GM21576 (cell line): ENCODE data around the gene KIAA1217.
"Not testable (repeated sequence)": the region's sequence is repeated elsewhere in the genome, so short reads cannot be mapped to it uniquely, and the experiment has no call there.

ENCODE experiments used
- ATAC-seq: cut with Tn5 transposase; IDR thresholded peaks from one replicate; pipeline ENCODE4 v1.9.1; 2021; ENCODE audit warnings: mild to moderate bottlenecking, moderate library complexity; ENCODE audit not compliant: unreplicated experiment

Gene KIAA1217

DNA sequence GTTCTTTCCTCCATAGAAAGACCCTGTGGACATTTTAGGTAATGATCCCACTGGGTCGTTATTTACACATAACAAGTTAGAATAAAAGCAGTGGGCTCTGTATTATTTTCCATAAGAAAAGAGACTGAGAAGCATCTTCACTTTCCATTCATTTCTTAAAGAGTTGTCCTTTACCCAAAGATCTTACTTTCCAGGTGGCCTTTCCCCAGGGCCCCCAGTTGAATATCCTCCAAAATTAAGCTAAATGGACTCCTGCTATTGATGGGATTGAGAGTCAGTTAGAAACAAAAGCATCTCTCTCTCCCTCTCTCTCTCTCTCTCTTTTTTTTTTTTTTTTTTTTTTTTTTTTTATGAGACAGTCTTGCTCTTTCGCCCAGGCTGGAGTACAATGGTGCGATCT is 224.8 kb downstream of the KIAA1217 start:
- no peak for ATAC-seq

DNA sequence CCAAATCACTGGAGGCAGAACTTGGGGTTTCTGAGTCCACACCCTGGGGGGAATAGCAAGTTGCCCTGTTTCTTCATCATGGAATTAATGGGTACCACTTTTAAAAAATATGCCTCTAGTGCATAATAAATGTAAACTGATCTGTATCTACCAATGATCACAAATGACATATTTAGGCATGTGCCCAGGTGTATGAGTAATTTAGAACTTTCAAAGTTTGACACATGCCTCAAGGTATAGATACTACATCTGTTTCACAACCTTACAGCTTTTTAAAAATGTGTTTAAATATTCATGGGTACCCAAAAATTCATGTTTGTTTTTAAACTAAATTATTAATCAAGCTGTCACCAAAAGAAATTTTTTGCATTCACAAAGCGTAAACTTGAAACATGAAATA is 226.0 kb downstream of the KIAA1217 start:
- no peak for ATAC-seq

DNA sequence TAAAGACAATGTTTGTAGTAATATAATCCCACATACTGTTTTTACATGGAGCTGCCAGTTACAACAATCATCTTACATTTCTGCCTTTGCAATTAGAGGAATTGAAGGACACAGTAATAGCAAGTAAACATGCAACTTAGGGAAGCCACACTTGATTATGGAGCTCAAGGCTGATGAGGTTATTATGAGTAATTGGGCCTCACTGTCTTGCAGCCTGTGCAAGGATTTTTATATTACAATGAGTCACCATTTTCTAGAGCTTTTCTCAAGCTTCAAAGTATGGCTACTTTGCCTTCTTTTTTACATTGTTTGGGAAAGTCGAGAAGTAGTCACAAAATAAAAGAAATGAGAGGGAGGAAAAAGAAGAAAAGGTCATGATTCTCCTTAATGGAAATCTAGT is 226.4 kb downstream of the KIAA1217 start:
- no peak for ATAC-seq

DNA sequence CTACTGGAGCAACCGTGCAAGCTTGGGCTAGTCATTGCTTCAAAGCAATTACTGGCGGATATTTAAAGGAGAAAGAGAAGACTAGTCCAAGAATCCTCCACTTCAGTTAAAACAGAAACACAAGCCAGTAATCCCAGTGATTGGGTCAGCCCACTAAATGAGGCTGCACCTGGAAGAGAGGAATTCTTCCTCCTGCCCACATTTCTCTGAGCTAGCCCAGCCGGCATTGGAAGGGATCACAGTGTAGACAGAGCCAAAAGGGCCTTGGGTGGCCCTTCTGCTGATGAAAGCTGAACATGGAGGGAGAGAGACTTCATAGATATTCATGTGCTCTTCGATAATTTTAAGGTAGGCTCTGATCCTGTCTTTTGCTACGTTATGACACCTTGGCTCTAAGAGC is 228.4 kb downstream of the KIAA1217 start:
- ATAC-seq: no peak

DNA sequence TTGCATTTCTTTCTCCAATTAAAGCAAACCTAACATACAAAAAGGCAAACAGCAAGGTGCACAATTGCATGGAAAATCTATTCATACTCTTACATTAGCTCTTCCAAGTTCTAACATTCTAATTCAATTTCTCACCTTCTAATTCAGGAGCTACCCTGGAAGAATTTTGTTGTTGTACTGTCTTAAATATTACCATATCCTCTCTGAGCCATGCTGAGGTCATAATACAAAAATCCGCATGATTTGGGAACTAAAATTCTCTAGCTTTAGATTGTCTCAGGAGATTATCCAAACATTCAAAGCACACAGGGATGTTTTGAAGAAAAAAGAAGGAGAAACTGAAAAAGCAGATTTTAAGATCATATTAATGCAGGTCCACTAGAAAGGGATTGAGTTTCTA is 229.9 kb downstream of the KIAA1217 start:
- no peak for ATAC-seq

DNA sequence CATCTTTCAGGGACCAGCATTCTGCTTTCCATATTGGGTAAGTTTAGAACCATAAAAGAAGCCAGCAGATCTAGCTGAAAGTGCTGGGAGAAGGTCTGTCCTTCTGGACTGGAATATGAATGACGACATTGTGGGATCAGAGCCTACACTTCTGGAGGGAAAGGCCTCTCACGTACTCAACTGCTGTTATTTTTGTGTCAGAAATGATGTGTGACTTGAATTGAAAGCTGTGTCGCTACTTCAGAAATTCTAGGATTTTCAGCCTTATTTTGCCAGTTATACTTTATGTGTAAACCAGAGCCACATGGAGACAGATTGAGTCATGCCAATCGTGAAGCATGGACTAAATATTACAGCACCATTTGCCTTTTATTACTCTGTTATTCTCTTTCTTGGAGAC is 231.0 kb downstream of the KIAA1217 start:
- no peak for ATAC-seq

DNA sequence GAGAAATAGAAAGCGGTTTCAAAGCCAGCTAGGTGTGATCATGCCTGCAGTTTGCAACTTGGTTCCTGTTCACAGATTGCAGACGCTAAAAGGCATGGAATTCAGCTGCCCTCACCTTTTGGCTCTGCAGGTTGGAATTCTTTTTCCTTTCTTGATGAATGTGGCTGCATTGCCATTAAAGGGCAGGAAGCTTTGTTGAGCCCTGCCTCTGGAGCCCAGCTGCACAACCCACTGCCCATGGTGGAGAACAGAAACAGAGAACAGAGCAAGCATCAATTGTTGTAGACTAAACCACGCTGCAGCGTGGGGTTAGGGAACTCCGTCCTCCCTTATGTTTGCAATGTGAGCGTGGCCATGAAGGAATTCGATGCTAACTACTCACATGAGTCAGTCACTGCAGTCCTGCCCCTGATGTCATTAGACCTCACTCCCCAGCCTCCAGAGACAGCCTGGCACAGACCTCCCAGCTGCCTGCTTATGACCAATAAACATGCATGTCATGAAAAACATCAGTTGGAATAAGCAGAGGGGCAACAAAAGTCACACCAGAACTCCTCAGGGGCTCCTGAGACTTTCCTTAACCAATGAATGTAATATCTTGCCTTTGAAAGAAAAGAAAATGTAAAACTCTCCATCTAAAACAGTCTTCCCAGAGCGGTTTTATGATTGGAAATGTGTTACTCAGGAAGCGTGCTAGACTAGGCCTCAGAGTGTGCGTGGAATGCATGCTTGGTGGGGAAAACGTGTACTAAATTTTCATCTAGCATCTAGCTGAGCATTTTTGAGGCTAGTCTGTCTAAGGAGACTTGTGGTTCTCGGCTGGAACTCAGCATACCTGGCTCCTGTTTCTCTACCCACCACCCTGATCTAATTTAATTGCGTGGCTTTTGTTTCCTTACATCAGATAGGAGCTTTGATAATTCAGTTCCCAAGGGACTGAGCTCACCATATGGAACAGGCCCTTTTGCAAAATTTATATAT is 232.2 kb downstream of the KIAA1217 start:
- ATAC-seq: no peak

DNA sequence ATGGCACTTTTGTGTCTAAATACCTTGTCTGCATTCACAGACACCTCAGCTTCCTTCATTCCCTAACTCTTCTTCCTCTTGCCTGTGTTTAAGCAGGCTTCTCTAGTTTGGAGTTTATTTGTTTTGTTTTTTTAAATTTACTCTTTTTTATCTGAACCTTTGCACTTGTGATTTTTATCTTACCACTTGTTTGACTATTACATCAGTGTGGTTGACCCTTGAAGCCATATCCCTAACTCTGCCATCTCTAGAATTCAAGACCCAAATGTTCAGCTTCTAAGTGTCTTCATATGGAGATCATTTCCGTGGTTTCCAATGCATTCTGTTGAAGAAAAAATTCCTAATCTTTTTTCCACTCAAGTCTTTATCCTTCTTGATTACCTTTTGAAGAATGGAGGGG is 233.3 kb downstream of the KIAA1217 start:
- no peak for ATAC-seq

DNA sequence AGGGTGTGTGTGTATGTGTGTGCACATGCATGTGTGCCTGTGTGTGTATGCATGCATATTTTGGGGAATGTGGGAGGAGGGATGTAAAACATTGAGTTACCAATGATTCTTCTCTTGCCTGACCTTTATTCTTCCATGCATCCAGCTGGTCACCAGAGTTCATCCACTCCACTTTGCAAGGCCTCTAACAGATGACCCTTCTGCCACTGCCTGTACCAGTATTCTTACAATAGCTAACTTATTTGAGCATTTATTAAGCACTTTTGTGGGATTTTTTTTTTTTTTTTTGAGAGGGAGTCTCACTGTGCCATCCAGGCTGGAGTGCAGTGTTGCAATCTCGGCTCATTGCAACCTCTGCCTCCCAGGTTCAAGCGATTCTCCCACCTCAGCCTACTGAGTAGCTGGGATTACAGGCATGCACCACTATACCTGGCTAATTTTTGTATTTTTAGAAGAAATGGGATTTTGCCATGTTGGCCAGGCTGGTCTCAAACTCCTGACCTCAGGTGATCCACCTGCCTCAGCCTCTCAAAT is 233.8 kb downstream of the KIAA1217 start:
- ATAC-seq: not testable (repeated sequence)

DNA sequence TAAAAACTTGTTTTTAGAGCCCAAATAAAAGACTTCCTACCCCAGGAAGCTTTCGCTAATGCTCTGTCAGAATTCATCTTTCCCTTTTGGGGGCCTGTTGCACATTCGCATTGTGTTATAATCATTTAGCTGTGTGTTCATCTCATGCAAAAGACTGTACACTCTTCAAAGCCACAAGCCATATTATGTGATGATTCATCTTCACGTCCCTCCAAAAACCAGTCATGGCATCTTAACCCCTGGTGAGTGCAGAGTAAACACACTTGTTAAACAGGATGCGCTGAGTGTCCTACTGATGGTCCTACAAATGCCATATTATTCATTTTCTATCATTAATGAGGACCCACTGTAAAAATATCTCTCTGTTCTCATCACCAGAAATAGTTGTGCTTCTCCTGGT is 235.4 kb downstream of the KIAA1217 start:
- no peak for ATAC-seq

DNA sequence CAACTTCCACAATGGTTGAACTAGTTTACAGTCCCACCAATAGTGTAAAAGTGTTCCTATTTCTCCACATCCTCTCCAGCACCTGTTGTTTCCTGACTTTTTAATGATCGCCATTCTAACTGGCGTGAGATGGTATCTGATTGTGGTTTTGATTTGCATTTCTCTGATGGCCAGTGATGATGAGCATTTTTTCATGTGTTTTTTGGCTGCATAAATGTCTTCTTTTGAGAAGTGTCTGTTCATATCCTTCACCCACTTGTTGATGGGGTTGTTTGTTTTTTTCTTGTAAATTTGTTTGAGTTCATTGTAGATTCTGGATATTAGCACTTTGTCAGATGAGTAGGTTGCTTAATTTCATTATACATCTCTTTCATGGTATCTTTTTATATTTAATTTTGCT is 237.0 kb downstream of the KIAA1217 start:
- not testable (repeated sequence) for ATAC-seq

DNA sequence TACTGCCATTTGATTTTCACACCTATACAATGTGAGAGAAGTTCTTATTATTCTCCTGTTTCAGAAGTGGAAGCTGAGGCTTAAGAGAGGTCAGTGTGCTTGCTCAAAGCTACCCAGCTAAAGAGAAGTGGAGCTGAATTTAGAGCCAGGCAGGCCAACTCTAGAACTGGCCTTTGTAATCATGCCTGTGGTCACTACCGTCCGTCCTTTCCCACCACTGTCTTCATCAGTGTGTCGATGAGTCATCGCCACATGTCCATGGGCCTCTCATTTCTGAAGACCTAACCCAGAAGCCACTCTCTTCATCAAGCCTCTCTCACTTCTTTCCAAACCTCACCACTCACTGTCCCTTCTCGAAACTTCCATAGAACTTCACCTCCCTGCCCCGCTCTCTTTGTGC is 237.8 kb downstream of the KIAA1217 start:
- no peak for ATAC-seq

DNA sequence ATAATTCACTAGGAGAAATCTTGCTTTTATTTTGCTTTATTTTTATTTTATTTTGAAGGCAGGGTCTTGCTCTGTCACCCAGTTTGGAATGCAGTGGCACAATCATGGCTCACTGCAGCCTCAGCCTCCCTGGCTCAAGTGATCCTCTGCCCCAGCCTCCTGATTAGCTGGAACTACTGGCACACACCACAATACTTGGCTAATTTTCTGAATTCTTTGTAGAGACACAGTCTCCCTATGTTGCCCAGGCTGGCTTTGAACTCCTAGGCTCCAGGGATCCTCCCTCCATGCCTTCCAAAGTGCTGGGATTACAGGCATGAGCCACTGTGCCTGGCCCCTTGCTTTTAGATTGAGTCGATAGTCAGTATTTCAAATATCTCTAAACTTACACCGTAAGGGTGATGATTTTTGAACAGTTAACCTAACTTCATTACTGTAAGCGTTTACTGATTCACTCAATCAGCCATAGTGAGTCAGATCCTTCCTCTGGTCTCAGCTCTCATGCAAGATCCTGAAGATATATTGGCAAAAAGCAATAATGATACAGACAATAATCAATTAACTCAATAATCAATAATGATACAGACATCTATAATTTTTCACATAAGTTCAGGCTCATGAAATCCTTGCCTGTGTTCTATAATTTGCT is 239.5 kb downstream of the KIAA1217 start:
- no peak for ATAC-seq

DNA sequence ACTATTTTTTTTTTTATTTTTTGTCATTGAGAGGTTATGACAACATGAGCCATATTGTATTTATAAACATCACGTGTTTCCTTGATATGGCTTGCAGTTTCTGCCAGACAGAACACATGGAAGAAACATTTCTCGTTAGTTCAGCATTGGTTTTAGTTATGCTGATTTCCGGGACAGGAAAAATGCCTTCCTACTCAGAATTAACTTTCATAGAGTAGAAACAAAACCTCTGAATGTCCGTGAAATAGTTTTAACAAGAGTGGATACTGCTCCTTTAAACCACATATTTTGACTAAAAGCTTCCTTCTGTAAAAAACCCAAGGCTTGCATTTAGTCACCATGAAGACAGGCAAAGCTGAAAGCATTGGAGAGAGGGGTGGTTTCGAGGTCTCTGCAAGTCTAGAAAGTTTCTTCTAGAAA is 240.4 kb downstream of the KIAA1217 start:
- ATAC-seq: peak; percentile 76

DNA sequence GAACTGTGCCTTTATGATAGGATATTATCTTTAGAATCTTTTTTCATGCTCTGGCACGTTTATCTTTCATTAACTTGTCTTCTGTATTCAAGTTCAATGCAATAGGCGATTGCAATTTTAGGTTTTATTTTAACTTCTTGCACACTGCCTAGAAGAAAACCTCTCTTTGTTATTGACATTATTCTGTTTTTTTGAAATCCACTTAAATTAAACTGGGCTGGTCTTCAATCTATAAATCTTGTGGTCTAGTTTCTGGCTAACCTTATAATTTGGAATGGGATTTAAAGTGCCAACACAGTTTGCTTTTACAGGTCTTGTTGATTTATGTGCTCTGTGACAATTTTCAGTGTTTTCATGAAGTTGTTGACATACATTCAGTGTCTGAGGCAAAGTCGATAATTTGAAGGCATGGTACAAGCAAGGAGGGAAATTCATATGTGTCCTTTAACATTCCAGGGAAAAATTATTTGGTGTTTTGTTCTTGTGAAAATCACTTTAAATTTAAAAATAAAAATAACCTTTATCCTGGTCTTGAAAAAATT is 240.9 kb downstream of the KIAA1217 start:
- ATAC-seq: no peak

DNA sequence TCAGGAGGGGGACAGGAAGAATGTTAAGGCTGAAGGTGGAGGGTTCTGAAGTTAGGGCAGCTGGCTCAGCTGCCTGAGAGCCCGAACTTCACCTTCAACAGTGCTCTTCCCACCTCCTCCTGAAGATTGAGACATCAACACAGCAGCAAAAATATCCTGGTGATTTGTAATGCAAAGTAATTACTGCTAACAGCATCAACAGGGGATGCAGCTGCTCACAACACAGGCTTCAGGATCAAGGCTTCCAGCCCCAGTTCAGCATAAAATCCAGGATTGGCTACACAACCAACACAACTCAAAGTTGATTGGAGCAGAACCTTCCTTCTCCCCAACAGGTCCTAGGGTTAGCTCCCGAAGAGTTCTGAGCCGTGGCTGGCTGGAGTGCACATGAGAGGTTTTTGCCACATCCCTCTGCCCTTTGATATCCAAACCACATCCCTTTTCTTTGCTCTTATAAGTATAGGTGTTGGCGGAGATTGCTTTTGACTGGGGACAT is 242.4 kb downstream of the KIAA1217 start:
- ATAC-seq: no peak

DNA sequence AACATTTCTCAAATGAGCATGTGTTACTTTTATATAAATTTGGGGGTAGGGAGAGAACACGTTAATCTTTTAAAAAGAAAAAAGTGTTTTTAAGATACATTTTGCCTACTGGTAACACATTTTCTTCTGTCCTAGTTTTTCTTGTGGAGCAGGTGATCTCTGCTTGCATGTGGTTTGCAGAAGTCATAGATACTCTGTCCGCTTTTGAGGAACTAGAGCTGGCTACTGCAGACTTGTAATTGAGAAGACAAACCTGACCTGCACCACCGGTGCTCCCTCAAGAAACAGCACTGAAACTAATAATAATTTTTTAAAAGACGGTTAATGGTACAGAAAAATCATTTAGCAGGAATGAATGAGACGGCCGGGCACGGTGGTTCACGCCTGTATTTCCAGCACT is 243.1 kb downstream of the KIAA1217 start:
- ATAC-seq: no peak

DNA sequence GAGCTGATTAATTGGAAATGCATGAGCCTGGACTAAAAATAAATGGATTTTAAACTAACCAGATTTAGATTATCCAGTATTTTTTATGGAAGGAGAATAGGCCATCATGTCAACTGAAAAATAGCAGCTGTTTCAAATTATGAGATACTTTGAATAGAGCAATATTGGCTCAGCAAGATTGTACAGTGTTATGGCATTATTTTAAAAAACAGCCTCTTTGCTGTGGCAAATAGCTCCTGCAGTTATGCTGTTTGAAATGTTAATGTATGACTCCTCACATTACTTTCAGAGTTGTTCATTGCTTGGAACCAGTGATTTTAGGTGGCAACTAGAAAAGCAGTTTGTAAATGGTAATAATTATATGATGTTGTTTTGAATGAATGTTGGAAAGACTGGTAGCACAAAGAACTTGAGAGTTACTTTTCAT is 244.5 kb downstream of the KIAA1217 start:
- ATAC-seq: no peak

DNA sequence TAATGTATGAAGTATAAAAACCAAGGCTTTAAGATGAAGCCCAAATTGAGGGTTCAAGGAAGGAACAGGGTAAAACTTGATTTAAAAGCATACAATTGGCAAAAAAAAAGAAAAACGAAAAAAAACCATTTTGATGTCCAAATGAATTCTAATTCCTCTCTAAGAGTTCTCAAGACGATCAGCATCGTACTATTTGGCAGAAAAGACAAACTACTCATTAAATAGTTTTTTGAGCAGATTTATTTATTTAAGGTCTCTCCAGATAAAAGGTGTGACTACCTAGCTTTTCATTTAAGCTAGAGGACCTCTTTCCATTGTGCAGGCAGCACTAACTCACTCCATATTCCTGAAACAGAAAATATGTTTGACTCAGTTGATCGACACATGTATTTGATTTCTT is 245.0 kb downstream of the KIAA1217 start:
- no peak for ATAC-seq

DNA sequence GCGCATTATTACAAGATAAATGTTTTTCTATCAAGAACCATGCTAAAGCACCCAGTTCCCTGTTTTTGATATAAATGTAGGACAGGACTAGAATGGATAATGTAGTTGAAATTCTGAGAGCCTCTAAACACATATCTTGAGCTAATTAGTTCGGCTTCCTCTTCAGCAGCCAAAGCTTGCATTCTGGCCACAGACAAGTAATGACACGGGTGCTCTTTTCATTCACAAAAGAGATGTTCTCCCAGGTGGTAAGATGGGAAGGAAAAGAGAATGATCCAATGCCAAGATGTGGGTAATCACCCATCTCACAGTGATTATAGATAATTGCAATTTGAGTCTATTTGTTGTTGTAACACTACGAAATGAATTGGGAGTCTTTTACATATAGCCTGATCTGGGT is 246.5 kb downstream of the KIAA1217 start:
- no peak for ATAC-seq

DNA sequence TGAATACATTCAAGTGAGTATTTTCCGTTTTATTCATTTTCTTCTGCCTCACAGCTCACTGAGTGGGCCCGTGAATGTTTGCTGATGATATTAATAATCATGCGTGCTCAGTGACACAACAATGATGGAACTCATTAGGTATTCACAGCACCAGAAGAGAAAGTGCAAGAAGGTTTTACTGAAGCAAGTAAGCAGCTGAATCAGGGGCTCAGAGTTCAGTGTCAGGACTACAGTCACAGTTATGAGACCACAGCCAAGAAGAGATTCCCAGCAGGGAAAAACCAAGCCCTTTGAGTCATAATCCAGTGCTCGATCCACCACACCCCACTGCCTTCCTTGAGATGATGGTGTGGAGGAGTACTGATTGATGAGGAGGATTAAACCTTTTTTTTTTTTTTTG is 247.4 kb downstream of the KIAA1217 start:
- no peak for ATAC-seq
